Erythroblast (primary cell): ENCODE results near the gene DOCK9.

Experiments used
- GATA1 ChIP-seq: IDR thresholded peaks from 2 replicates; pipeline ENCODE4 v1.6.1; 2011; ENCODE audit warnings: low read depth, mild to moderate bottlenecking, control low read depth, low read length, moderate library complexity
- POLR2A ChIP-seq: IDR thresholded peaks from 2 replicates; pipeline ENCODE4 v1.6.1; 2011; ENCODE audit warnings: mild to moderate bottlenecking, low read length

GRCh38 chr13:98976338-98976737, 1.5 kb downstream of the DOCK9 start:
- TF ChIP-seq POLR2A, result no peak
- no peak for TF ChIP-seq GATA1
